ENCODE measurements around the gene FSTL4. TPM values are rescaled to one million over a fixed set of nuclear protein-coding genes. Genes with fewer than 3 reads are reported as not detected.

Gene FSTL4
- total and polyA plus RNA-seq, 2 of the 13 experiments (the other 11 are each of a cell fraction or from before 2014, with no cell fraction given) = 2.1 to 3.0 TPM

DNA sequence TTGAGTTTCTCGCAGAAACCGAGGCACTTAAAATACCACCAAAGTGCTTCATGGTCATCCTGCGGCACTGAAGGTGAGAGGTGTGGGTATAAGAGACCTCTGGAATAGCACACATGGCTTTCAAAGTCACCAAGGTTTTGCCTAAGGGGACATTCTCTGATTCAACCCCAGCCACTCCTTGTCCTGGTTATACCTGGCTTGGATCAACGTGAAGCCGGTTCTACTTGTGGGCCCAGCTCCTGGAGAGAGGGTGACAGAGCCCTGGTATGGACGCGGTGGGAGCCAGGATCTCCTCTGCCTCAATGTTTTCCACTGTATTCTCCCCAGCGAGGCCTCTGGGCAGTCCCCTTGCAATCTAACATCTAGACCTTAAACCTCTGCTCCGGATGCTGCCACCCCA is 132.0 kb downstream of the FSTL4 start:
- Histone ChIP-seq H4K20me1 (ENCODE audit: insufficient read depth, low read length) (no peaks in the 10 kb centered on the region), H3K4me3 (replicated peaks in 1 of 3; ENCODE audit: insufficient read depth in 1 of 3, low read depth in 2 of 3, low read length in 3 of 3) (no peak overlapping the region), H3K4me1 (ENCODE audit: insufficient read depth, low read length) (no peaks in the 10 kb centered on the region), H3K36me3 (replicated peaks in 1 of 2; ENCODE audit: control insufficient read depth in 1 of 2, insufficient read depth in 2 of 2, low read length in 2 of 2) (no peaks in the 10 kb centered on the region), H3K4me2 (ENCODE audit: low read depth, low read length) (no peak overlapping the region), H3K79me2 (ENCODE audit: insufficient read depth, low read length) (no peaks in the 10 kb centered on the region), H2AFZ (ENCODE audit: low read length) (no peak overlapping the region), H3K27ac (ENCODE audit: extremely low read length, insufficient read depth, low read length) (no peak overlapping the region), H3K9me3 (ENCODE audit: low read length) (no peaks in the 10 kb centered on the region), H3K27me3 (ENCODE audit: control insufficient read depth in 1 of 2, insufficient read depth in 2 of 2, low read length in 2 of 2) (peaks cover 4 to 31% of the 10 kb centered on the region in 2 experiments; a peak in 2 of 5 replicates), H3K9ac (ENCODE audit: insufficient read depth, low read depth, low read length) (no peak overlapping the region)
- in situ Hi-C loops (cut with HindIII; ENCODE audit: extremely low pct_ligation_motif_present, low pct_unique_long_range_greater_than_20kb) = no loop called here
- BruUV-seq (replicated peaks) = no TSS peak
- POLR2A ChIA-PET = no interaction called here
- no peak for ATAC-seq
- intact Hi-C loops (cut with micrococcal nuclease; ENCODE audit: unreplicated experiment) = no loop called here
- no peak for FAIRE-seq
- TF ChIP-seq ZNF777 (CRISPR knock-in tag; IDR thresholded peaks at IDR 0.05) (no peak), EHMT2 (IDR thresholded peaks at IDR 0.05; ENCODE audit: borderline replicate concordance, low read depth, low read length) (no peak), HOXA3 (CRISPR knock-in tag; IDR thresholded peaks at IDR 0.05) (no peak), HOXD1 (CRISPR knock-in tag; IDR thresholded peaks at IDR 0.05) (no peak), STAG1 (CRISPR knock-in tag; IDR thresholded peaks at IDR 0.05) (no peak), HNRNPH1 (optimal IDR thresholded peaks at IDR 0.05; ENCODE audit: low read depth, low read length) (no peak)
- TF ChIP-seq, protein P1, sequence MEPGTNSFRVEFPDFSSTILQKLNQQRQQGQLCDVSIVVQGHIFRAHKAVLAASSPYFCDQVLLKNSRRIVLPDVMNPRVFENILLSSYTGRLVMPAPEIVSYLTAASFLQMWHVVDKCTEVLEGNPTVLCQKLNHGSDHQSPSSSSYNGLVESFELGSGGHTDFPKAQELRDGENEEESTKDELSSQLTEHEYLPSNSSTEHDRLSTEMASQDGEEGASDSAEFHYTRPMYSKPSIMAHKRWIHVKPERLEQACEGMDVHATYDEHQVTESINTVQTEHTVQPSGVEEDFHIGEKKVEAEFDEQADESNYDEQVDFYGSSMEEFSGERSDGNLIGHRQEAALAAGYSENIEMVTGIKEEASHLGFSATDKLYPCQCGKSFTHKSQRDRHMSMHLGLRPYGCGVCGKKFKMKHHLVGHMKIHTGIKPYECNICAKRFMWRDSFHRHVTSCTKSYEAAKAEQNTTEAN (CRISPR knock-in tag; conservative IDR thresholded peaks at IDR 0.05) = no peak
- TF ChIP-seq, protein P2, sequence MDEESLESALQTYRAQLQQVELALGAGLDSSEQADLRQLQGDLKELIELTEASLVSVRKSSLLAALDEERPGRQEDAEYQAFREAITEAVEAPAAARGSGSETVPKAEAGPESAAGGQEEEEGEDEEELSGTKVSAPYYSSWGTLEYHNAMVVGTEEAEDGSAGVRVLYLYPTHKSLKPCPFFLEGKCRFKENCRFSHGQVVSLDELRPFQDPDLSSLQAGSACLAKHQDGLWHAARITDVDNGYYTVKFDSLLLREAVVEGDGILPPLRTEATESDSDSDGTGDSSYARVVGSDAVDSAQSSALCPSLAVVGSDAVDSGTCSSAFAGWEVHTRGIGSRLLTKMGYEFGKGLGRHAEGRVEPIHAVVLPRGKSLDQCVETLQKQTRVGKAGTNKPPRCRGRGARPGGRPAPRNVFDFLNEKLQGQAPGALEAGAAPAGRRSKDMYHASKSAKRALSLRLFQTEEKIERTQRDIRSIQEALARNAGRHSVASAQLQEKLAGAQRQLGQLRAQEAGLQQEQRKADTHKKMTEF (CRISPR knock-in tag; IDR thresholded peaks at IDR 0.05) = no peak
- 51% methylated on average over 9 of the region's 9 CpGs for WGBS (ENCODE audit: low lambda C conversion rate)
- CTCF ChIA-PET (ENCODE audit: low intra/inter-chr PET ratio, low total read pairs) = no interaction called here
- no peak for DNase-seq (ENCODE audit: low spot score)

Data from HepG2 (cell line).